K562 (cell line): Measurements from ENCODE around the gene DEGS2. TPM values are rescaled to one million over a fixed set of nuclear protein-coding genes. Genes with fewer than 3 reads are reported as not detected.
A peak's percentile ranks its signal among the peaks of the same experiment; 100 is the strongest.

ENCODE experiments used
- CCNT2 ChIP-seq: IDR thresholded peaks from 2 replicates; pipeline ENCODE4 v1.6.1; 2011; ENCODE audit warnings: borderline replicate concordance, low read depth, mild to moderate bottlenecking, moderate library complexity, mixed read lengths, low read length; ENCODE audit not compliant: insufficient read length; ENCODE audit errors: extremely low read depth
- ETS2 ChIP-seq: IDR thresholded peaks from 2 replicates; pipeline ENCODE4 v1.6.1; 2016; ENCODE audit warnings: borderline replicate concordance, missing genetic modification characterization, mild to moderate bottlenecking, moderate library complexity, missing compliant biosample characterization; ENCODE audit not compliant: poor library complexity, severe bottlenecking
- FUS ChIP-seq: fragments of 200-400 bp; formaldehyde crosslinking; optimal IDR thresholded peaks from 2 replicates; pipeline ENCODE3; 2017; ENCODE audit warnings: low read depth, low read length
- GTF2F1 ChIP-seq: IDR thresholded peaks from 2 replicates; pipeline ENCODE4 v1.6.1; 2011; ENCODE audit warnings: low read depth, low read length, improper control_type of control experiment
- ILF3 ChIP-seq: fragments of 450-650 bp; IDR thresholded peaks from 2 replicates; pipeline ENCODE4 v1.6.1; 2018; ENCODE audit warnings: antibody characterized with exemption, mild to moderate bottlenecking, moderate library complexity, borderline replicate concordance
- NFXL1 ChIP-seq: fragments of 450-650 bp; formaldehyde crosslinking; IDR thresholded peaks from 2 replicates; pipeline ENCODE4 v1.4.0; 2021; ENCODE audit warnings: mild to moderate bottlenecking
- NONO ChIP-seq, 2 experiments: fragments of 200-400 bp in 1 of 2; fragments of 450-650 bp in 1 of 2; formaldehyde crosslinking in 1 of 2; IDR thresholded peaks; 2 replicates each; pipeline ENCODE4 v1.6.1; 2017; ENCODE audit warnings: low read depth in 2 of 2, mild to moderate bottlenecking in 2 of 2, moderate library complexity in 2 of 2, low read length in 1 of 2
- OTX1 ChIP-seq: fragments of 450-650 bp; formaldehyde crosslinking; IDR thresholded peaks from 2 replicates; pipeline ENCODE4 v1.4.0; 2022; ENCODE audit warnings: mild to moderate bottlenecking
- SIRT6 ChIP-seq: IDR thresholded peaks from one replicate; pipeline ENCODE4 v1.6.1; 2012; ENCODE audit warnings: low read depth, mild to moderate bottlenecking, control low read depth, inconsistent platforms, low read length, moderate library complexity
- SMC3 ChIP-seq: conservative IDR thresholded peaks from 2 replicates; pipeline ENCODE4 v1.6.1; 2011; ENCODE audit warnings: low read depth, low read length, improper control_type of control experiment; ENCODE audit not compliant: insufficient read depth
- SNRNP70 ChIP-seq: fragments of 200-400 bp; formaldehyde crosslinking; optimal IDR thresholded peaks from 2 replicates; pipeline ENCODE3; 2017; ENCODE audit warnings: low read depth, low read length
- SRSF7 ChIP-seq: fragments of 200-400 bp; formaldehyde crosslinking; optimal IDR thresholded peaks from 2 replicates; pipeline ENCODE3; 2017; ENCODE audit warnings: mild to moderate bottlenecking, low read depth, low read length
- TAF15 ChIP-seq: fragments of 200-400 bp; formaldehyde crosslinking; IDR thresholded peaks from 2 replicates; pipeline ENCODE4 v1.6.1; 2017; ENCODE audit warnings: mild to moderate bottlenecking, low read depth, low read length, moderate library complexity
- TAF7 ChIP-seq: fragments of 450-650 bp; IDR thresholded peaks from 2 replicates; pipeline ENCODE4 v1.6.1; 2016; ENCODE audit warnings: missing genetic modification characterization, missing compliant biosample characterization
- XRCC5 ChIP-seq: fragments of 200-400 bp; formaldehyde crosslinking; IDR thresholded peaks from 2 replicates; pipeline ENCODE4 v1.6.1; 2017; ENCODE audit warnings: low read depth, mild to moderate bottlenecking, low read length
- YBX1 ChIP-seq: fragments of 450-650 bp; IDR thresholded peaks from 2 replicates; pipeline ENCODE4 v1.7.1; 2016; ENCODE audit warnings: mild to moderate bottlenecking
- ZBTB1 ChIP-seq: sonication (generic); formaldehyde crosslinking; IDR thresholded peaks from 2 replicates; pipeline ENCODE4 v1.8.1; 2023; ENCODE audit warnings: missing genetic modification reagents, low read depth, mild to moderate bottlenecking, borderline replicate concordance
- ZNF175 ChIP-seq: fragments of 200-800 bp; sonication (Bioruptor generic); IDR thresholded peaks from 2 replicates; pipeline ENCODE4 v1.6.1; 2016; ENCODE audit warnings: low read depth, mild to moderate bottlenecking, missing genetic modification characterization, missing compliant biosample characterization
- ZNF239 ChIP-seq: fragments of 250-450 bp; sonication (Bioruptor Pico); IDR thresholded peaks from 2 replicates; pipeline ENCODE4 v1.4.0; 2020; ENCODE audit warnings: mild to moderate bottlenecking
- ZSCAN32 ChIP-seq: fragments of 450-650 bp; formaldehyde crosslinking; IDR thresholded peaks from 2 replicates; pipeline ENCODE4 v1.4.0; 2020; ENCODE audit warnings: mild to moderate bottlenecking, moderate library complexity
- polyA plus RNA-seq, 8 experiments: library from polyadenylated mRNA; depleted of rRNA in 4 of 8; stranded (reverse) in 5 of 8; unstranded in 3 of 8; fragments of >200 nt; fragmentation: Nextera tagmentation in 2 of 8; fragmentation: Illumina TruSeq in 1 of 8; extraction: Ambion mirVana in 2 of 8; extraction: Trizol in 1 of 8; gene quantifications; 2 replicates each; pipeline versions ENCODE4 v1.2.1 to v1.2.3, GENCODE V29; 2011 to 2014; ENCODE audit warnings: inconsistent platforms in 1 of 8, missing spikeins in 1 of 8
- total RNA-seq, 7 experiments: library from RNA; depleted of rRNA in 6 of 7; stranded (reverse); fragments of >200 nt in 6 of 7; fragmentation: Illumina TruSeq in 2 of 7; extraction: Trizol in 2 of 7; gene quantifications; 2 replicates each; pipeline versions ENCODE4 v1.2.1 to v1.2.3, GENCODE V29; 2011 to 2021; ENCODE audit warnings: low replicate concordance in 1 of 7
- TF ChIP-seq, protein P1 (sequence below): sonication (generic); formaldehyde crosslinking; IDR thresholded peaks from 2 replicates; pipeline ENCODE4 v1.8.0; 2022; ENCODE audit warnings: mild to moderate bottlenecking, missing genetic modification reagents, borderline replicate concordance
- TF ChIP-seq, protein P2 (sequence below), 3 experiments: fragments of 200-800 bp in 1 of 3; sonication (Bioruptor generic) in 1 of 3; sonication (generic) in 1 of 3; formaldehyde crosslinking in 1 of 3; IDR thresholded peaks; 2 replicates each; pipeline versions ENCODE4 v1.6.1 to v1.8.0; 2016 to 2022; ENCODE audit warnings: mild to moderate bottlenecking in 2 of 3, missing compliant biosample characterization in 2 of 3, missing genetic modification characterization in 2 of 3, missing genetic modification reagents in 1 of 3
- TF ChIP-seq, protein P3 (sequence below): fragments of 250-450 bp; sonication (Bioruptor Pico); IDR thresholded peaks from 2 replicates; pipeline ENCODE4 v1.5.0; 2020; ENCODE audit warnings: mild to moderate bottlenecking, borderline replicate concordance

Gene DEGS2
- total and polyA plus RNA-seq, 9 of the 15 experiments (the other 6 are each of a cell fraction or from before 2014, with no cell fraction given): 0.22 to 2.9 (median 0.70) TPM

DNA sequence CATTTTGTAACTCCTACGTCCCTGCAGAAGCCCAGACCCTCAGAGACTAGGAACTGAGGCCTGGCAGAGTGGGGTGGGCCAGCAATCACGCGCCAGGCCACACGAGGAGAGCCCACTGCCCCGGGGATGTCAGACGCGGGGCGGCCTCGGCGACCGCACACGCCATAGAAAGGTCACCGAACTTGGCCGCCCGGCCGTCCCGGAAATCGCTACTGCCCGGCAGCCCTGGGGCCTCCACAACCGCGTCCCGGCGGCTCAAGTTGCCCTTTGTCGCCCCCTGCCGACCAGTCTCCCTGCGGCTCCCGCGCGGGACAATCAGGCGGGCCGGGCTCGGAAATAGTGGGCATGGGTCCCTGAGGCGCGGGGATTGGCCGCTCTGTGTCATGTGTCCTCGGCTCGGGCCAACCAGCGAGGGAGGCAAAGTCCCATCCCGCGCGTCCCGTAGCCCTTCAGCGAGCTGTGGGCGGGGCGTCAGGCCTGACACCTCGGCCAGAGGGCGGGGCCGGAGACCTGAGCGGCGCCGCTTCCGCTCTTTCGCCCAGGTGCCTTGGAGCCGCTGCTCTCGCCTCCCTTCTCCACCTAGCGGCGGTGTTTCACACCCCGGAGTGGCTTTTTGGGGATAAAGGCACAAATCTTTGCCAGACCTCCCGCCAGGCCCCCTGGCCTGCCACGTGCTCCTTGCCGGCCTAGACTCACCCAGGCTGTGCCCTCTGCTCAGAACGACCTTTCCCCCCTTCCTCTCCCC lies 33.4 kb upstream of the DEGS2 start (continued):
- TF ChIP-seq ZSCAN32 (CRISPR knock-in tag) (no peak), TAF15 (no peak), OTX1 (CRISPR knock-in tag) (no peak), TAF7 (tag) (0 out of 2 replicates have a peak, but pooled peaks have one; percentile 17), CCNT2 (peak; percentile 84), GTF2F1 (no peak), ZNF175 (0 out of 2 replicates have a peak, but pooled peaks have one; percentile 75), NFXL1 (CRISPR knock-in tag) (no peak), NONO (IDR thresholded peaks at IDR 0.05; ENCODE audit: low read depth in 2 of 2, low read length in 1 of 2) (no peak), FUS (no peak), YBX1 (no peak), ETS2 (tag) (no peak), ZBTB1 (CRISPR knock-in tag) (no peak), SIRT6 (no peak), ZNF239 (CRISPR knock-in tag) (no peak), SRSF7 (no peak), SNRNP70 (no peak), XRCC5 (no peak; the same call in 1 of the 2 replicates), SMC3 (peak; percentile 73), ILF3 (no peak)
- TF ChIP-seq, protein P1, sequence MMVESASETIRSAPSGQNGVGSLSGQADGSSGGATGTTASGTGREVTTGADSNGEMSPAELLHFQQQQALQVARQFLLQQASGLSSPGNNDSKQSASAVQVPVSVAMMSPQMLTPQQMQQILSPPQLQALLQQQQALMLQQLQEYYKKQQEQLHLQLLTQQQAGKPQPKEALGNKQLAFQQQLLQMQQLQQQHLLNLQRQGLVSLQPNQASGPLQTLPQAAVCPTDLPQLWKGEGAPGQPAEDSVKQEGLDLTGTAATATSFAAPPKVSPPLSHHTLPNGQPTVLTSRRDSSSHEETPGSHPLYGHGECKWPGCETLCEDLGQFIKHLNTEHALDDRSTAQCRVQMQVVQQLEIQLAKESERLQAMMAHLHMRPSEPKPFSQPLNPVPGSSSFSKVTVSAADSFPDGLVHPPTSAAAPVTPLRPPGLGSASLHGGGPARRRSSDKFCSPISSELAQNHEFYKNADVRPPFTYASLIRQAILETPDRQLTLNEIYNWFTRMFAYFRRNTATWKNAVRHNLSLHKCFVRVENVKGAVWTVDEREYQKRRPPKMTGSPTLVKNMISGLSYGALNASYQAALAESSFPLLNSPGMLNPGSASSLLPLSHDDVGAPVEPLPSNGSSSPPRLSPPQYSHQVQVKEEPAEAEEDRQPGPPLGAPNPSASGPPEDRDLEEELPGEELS (CRISPR knock-in tag): 0 out of 2 replicates have a peak, but pooled peaks have one; percentile 64
- TF ChIP-seq, protein P2, sequence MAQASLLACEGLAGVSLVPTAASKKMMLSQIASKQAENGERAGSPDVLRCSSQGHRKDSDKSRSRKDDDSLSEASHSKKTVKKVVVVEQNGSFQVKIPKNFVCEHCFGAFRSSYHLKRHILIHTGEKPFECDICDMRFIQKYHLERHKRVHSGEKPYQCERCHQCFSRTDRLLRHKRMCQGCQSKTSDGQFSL (CRISPR knock-in tag; IDR thresholded peaks at IDR 0.05): no peak
- TF ChIP-seq, protein P2 (tag; IDR thresholded peaks at IDR 0.05): no peak
- TF ChIP-seq, protein P3, sequence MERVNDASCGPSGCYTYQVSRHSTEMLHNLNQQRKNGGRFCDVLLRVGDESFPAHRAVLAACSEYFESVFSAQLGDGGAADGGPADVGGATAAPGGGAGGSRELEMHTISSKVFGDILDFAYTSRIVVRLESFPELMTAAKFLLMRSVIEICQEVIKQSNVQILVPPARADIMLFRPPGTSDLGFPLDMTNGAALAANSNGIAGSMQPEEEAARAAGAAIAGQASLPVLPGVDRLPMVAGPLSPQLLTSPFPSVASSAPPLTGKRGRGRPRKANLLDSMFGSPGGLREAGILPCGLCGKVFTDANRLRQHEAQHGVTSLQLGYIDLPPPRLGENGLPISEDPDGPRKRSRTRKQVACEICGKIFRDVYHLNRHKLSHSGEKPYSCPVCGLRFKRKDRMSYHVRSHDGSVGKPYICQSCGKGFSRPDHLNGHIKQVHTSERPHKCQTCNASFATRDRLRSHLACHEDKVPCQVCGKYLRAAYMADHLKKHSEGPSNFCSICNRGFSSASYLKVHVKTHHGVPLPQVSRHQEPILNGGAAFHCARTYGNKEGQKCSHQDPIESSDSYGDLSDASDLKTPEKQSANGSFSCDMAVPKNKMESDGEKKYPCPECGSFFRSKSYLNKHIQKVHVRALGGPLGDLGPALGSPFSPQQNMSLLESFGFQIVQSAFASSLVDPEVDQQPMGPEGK (CRISPR knock-in tag): no peak
